IPS-18c (cell line): ENCODE data around the gene MAP4K4.

Source experiments
- H3K4me3 ChIP-seq: 2 replicates; pipeline ENCODE4 v1.7.0; 2013; ENCODE audit warnings: low read depth, mild to moderate bottlenecking, low read length, moderate library complexity; ENCODE audit not compliant: insufficient read depth
- H3K9me3 ChIP-seq: one replicate; pipeline ENCODE4 v1.6.1; 2013; ENCODE audit warnings: mild to moderate bottlenecking, low read length, moderate library complexity; ENCODE audit not compliant: control insufficient read depth, insufficient read depth

The MAP4K4 gene

DNA sequence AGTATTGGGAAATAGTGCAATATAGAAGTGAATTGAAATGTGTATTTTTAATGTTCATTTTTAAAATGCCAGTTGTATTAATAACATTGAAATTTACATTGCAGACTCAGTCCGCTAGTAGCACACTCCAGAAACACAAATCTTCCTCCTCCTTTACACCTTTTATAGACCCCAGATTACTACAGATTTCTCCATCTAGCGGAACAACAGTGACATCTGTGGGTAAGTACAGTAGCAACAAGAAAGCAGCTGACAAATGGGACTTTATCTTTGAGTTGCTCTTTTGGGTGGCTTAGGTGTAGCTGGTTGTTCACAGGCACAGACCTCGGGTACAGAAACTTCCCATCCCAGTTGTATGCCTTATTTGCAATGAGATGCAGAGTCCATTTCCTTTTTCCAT, 176.0 kb downstream of the MAP4K4 start:
- no peak overlapping the region for H3K4me3 ChIP-seq
- H3K9me3 ChIP-seq: no peaks in the 10 kb centered on the region

DNA sequence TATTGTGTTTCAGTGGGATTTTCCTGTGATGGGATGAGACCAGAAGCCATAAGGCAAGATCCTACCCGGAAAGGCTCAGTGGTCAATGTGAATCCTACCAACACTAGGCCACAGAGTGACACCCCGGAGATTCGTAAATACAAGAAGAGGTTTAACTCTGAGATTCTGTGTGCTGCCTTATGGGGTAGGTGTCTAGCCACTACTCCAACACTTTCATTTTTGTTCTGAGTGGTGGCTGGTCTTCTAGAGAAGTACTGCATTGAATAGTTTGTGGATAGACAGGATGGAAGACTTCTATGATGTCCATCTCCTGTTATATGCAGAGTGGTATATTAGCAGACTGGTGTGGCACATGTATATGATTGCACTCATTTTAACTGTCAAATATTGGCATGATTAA, 176.6 kb downstream of the MAP4K4 start:
- H3K9me3 ChIP-seq: no peaks in the 10 kb centered on the region
- H3K4me3 ChIP-seq: no peak overlapping the region

DNA sequence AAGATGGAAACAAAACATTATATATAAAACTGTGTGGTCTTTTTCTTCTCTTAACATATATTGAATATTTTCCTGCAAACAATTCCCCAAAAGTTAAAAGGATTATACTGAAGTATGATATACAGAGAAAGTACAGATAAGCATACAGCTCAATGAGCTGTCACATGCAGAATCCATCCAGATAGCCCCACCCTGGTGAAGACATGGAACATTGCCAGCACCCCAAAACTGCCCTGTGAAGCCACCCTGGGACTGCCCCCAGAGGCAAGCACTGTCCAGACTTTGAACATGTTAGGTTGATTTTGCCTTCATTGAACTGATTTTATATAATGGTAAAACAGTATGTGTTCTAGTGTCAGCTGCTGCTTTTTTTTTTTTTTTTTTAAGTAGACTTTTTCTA, 182.0 kb downstream of the MAP4K4 start:
- H3K4me3 ChIP-seq: no peak overlapping the region
- no peaks in the 10 kb centered on the region for H3K9me3 ChIP-seq

DNA sequence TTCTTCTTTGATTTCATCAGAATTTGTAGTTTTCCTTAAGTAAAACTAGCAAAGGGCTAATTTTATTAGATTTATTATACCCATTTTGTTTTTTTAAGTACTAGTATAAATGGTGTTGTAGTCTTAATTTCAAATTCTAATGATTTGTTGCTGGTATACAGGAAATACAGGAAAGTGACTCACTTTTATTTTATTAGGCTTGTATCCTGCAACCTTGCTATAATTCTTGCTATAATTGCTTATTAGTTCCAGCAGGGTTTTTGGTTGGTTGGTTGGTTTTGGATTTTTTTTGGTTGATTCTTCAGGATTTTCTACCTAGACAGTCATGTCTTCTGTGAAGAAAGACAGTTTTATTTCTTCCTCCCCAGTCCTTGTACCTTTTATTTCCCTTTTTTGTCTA, 183.6 kb downstream of the MAP4K4 start:
- no peaks in the 10 kb centered on the region for H3K9me3 ChIP-seq

DNA sequence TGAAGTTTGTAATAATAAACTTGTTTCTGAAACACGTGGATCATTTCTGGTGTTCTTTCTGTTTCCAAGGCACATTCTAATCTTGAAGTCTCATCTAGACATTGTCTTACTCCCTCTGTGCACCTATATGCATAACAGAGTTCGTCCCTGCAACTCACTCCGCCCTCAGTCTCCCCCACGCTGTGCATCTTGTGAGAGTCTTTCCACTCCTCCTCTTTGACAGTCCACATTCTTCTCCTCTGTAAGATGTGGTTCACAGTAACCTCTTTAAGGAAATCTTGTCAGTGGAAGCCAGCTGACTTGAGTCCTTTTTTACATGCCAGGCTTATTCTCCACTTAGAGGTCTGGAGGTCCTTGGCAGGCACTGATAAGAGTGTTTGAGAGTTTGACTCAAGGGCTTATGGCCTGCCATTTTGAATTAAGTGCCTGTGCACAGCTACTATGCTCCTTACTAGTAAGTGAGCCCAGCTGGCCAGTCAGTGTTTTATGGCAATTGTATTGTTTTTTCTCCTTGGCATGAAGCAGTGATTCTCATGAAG, 185.3 kb downstream of the MAP4K4 start:
- H3K4me3 ChIP-seq: no peak overlapping the region

More for the DNA sequence above, 183.6 kb downstream of the MAP4K4 start:
- H3K4me3 ChIP-seq: no peak overlapping the region

DNA sequence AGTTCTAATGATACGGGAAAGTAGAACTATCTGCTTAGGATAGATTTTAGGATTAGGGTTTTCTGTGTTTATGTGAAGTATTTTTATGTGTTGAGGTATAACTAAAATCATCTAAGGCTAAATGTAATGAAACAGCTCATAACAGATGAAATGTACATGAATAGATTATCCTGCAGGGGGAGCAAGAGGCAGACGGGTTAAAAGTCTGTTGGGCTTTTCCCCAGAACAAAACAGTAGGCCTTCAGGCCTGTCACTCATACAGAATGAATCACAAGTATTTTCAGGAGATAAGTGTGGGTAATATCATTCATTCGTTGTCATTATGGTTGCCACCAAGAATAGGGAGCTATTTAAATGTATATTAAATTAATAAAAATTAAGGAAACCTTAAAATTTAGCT, 186.4 kb downstream of the MAP4K4 start:
- H3K4me3 ChIP-seq: no peak overlapping the region
- no peaks in the 10 kb centered on the region for H3K9me3 ChIP-seq

More for the DNA sequence above, 185.3 kb downstream of the MAP4K4 start:
- H3K9me3 ChIP-seq: no peaks in the 10 kb centered on the region

DNA sequence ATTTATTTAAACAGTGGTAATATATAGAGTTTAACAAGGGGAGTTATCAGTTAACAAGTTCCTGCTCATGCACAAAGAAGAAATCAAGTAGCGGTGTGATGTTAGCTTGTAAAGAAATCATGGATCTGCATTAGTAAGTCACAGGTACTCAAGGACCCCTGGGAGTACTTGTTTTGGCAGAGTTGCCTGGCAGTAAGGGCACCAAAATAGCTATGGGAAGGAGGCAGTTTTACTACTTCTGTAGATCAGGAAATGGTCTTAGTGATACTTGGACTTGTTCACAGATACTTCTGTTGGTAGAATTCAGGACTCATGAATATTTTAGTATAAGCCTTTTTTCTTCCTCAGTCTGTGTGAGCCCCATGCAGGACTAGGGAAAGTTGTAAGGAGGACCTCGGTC, 186.9 kb downstream of the MAP4K4 start:
- Histone ChIP-seq H3K9me3 (no peaks in the 10 kb centered on the region), H3K4me3 (no peak overlapping the region)

DNA sequence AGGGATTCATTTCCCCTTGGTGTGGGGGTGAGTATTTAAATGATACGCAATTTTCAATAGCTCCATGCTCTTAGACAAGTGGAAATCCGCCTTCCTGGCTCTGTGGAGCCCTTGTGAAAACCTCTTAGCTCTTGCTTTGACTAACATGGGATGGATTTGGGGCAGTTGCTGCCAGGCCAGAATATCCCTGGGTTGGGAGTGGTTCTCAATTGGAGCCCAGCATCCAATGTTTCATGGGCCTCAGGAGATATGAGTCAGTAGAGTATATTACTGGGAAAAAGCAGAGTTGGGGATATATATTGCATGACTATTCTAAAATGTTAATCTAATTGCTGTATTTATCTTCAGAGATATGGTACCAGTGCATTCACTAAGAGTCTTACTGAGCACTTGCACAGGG, 189.8 kb downstream of the MAP4K4 start:
- Histone ChIP-seq H3K4me3 (no peak overlapping the region), H3K9me3 (no peaks in the 10 kb centered on the region)

DNA sequence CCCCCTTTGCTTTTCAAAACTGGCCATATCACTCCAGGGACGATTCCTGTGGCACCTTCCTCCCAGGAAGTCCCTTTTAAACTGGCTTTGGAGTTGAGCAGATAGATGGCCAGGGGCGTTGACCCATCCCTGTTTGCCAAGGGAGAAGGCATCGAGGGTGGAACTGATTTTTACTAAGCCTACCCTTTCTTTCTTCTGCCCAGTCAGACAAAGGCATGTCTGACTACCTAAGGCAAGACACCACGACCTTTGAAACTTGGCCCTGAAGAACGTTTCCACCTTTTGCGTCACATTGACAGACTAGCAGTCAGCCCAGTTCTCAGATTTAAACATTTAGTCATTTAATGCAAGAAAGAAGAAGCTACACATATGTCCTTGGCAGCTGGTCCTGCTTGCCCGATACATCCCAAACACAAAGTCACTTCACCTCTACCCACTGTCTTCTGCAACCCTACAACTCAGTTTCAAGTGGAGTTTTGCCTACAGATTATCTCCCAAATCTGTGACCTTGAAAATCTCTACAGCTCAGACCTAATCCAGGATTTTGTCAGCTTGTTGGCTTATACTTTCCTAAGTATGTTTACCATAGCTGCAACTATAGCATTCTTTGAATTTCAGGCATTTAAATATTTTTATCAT, 192.1 kb downstream of the MAP4K4 start:
- Histone ChIP-seq H3K9me3 (no peaks in the 10 kb centered on the region), H3K4me3 (no peak overlapping the region)

DNA sequence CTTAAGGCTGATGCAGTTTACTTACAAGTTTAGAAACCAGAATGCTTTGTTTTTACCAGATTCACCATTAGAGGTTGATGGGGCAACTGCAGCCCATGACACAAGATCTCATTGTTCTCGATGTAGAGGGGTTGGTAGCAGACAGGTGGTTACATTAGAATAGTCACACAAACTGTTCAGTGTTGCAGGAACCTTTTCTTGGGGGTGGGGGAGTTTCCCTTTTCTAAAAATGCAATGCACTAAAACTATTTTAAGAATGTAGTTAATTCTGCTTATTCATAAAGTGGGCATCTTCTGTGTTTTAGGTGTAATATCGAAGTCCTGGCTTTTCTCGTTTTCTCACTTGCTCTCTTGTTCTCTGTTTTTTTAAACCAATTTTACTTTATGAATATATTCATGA, 194.9 kb downstream of the MAP4K4 start:
- no peak overlapping the region for H3K4me3 ChIP-seq
- H3K9me3 ChIP-seq: no peaks in the 10 kb centered on the region

DNA sequence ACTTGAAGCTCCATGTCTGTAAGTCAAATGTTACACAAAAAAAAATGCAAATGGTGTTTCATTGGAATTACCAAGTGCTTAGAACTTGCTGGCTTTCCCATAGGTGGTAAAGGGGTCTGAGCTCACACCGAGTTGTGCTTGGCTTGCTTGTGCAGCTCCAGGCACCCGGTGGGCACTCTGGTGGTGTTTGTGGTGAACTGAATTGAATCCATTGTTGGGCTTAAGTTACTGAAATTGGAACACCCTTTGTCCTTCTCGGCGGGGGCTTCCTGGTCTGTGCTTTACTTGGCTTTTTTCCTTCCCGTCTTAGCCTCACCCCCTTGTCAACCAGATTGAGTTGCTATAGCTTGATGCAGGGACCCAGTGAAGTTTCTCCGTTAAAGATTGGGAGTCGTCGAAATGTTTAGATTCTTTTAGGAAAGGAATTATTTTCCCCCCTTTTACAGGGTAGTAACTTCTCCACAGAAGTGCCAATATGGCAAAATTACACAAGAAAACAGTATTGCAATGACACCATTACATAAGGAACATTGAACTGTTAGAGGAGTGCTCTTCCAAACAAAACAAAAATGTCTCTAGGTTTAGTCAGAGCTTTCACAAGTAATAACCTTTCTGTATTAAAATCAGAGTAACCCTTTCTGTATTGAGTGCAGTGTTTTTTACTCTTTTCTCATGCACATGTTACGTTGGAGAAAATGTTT, 196.3 kb downstream of the MAP4K4 start:
- Histone ChIP-seq H3K4me3 (no peak overlapping the region), H3K9me3 (no peaks in the 10 kb centered on the region)

DNA sequence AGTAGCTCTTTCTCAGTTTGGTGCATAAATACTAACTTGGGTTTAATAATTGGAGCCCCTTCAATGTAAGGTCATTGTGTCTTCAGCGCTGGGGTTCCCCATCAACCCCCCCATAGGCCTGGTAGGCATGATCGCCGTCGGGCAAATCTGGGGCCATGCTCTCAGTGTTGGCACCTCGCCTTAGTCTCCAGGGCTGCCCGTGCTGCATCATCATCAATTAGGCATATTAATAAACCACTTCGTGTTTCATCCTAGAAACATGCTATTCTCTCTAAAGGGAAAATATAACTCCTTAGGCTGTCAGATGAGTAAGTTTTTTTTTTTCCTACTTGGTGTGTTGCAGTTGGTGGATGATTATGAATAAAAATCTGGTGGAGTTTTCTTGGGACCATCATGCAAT, 197.5 kb downstream of the MAP4K4 start:
- Histone ChIP-seq H3K4me3 (no peak overlapping the region), H3K9me3 (no peaks in the 10 kb centered on the region)

DNA sequence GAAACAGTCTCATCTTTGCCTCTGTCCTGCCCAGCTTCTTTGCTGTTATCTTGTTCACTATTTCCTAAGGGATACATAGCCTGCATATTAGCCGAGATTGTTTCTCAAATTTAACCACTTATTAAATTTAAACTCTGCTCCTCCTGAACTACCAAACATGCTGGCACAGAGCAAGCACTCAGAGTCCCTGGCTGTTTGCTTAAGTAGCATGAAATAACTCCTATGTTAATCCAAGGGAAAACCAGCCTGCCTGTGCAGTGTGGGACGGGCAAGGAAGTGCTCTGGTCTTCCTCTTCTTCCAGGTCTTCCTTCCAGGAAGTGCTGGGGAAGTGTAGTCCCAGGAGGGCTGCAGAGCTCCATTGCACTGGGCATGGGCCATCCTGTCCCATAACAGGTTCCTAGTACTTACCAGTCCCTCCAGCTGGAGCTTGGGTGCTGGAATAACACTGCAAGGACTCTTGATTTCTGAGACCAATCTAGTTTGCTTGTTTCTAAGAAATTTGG, 198.4 kb downstream of the MAP4K4 start:
- no peak overlapping the region for H3K4me3 ChIP-seq
- H3K9me3 ChIP-seq: no peaks in the 10 kb centered on the region

DNA sequence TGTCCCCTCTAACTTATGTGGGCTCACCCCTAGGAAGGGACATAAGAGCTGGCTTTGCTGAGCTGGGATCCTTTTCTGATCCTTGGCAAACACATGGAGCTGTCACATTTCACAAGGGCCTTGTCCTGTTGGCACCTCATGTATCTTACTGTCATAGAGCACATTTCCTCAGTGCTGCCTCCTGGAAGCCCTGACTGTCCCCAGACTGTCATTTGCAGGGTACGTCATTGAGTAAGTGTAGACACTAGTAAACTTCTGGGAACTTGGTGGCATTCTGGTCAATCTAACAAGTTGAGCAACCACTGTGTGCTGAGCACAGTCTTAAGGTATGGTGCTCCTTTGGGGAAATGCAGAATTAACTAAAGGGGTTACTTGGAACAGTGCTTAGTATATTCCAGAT, 199.8 kb downstream of the MAP4K4 start:
- Histone ChIP-seq H3K9me3 (no peaks in the 10 kb centered on the region), H3K4me3 (no peak overlapping the region)

DNA sequence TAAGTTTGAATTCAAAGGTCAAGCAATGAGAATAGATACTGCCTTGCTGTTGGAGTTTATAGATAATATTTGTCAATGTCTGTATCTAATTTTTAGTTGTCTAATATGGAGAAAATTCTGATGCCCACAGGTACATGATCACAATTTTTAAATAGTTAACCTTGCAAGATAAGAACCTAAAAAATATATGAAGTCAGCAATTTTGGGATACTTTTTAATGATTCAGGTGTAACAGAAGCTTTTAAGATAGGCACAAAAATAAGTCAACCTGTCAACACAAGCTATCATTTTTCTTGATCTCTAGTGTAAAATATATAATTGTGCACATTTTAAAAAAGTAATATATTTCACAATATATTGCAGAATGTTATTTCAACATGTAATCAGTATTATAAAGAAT, 201.8 kb downstream of the MAP4K4 start:
- H3K4me3 ChIP-seq: no peak overlapping the region
- H3K9me3 ChIP-seq: no peaks in the 10 kb centered on the region

DNA sequence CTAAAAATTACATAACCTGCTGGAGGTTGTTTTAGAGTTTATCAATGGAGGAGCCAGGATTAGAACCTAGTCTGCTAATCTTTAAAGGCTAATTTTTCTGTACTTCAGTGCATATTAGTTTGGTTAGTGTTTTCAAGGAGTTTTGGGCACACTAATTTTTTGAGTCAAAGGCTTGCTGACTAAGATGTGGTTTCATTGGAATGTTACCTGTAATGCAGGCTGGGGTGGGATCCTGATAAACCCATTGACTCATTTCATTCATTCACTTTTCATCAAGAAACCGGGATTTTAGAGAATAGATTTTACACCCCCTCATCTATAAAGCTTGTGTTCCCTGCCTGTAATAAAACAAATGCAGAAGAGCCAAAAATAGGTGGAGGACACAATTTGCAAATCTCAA, 202.4 kb downstream of the MAP4K4 start:
- H3K4me3 ChIP-seq: no peak overlapping the region
- no peaks in the 10 kb centered on the region for H3K9me3 ChIP-seq

DNA sequence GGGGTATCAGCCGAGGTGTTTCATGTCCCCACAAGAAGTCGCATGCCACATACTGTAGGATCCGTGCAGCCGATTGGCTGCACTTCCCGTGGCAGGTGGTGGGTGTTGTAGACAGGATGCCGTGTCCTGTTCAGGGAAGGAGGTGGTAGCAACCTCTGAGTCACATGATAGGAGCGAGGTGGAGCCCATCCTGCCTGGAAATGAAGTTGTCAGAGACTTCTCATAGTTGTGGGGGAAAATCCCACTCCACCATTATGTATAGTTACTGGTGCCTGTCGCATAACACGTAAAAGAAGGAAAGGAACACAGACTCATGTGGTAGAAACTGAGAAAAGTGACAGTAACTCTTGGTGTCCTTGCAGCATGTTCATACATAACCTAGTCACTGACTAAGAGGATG, 202.9 kb downstream of the MAP4K4 start:
- Histone ChIP-seq H3K9me3 (no peaks in the 10 kb centered on the region), H3K4me3 (no peak overlapping the region)

DNA sequence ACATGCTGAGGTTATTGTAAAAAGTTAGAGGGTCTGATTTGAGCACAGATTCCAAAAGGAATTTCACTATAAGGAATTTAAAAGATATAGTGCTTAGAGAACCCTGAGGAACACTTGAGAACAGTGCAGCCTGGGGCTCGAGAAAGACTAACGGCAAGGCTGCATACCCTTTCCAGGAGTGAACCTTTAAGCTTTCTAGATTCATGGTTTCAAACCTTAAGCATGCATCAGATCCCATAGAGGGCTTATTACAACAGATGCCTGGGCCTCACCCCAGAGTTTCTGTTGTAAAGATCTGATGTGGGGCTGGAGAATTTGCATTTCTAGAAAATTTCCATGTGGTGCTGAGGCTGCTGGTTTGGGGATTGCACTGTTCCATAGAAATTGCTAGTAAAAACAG, 203.7 kb downstream of the MAP4K4 start:
- H3K4me3 ChIP-seq: no peak overlapping the region

More for the DNA sequence above, 203.7 kb downstream of the MAP4K4 start:
- peaks cover 3% of the 10 kb centered on the region for H3K9me3 ChIP-seq
